Activated naive CD4-positive, alpha-beta T cell (primary cell): Measurements from ENCODE around the gene ITGB5.
"Not testable (repeated sequence)": the region's sequence is repeated elsewhere in the genome, so short reads cannot be mapped to it uniquely, and the experiment has no call there.

Experiments
- DNase-seq, 4 experiments: peaks; one replicate each; lab custom pipeline; 2025; lab: John Stamatoyannopoulos, UW

The ITGB5 gene

GRCh38 chr3:124752051-124752450 is 135.1 kb downstream of the ITGB5 start:
- no peak for DNase-seq

GRCh38 chr3:124751501-124751900 is 135.7 kb downstream of the ITGB5 start:
- DNase-seq = no peak

GRCh38 chr3:124749877-124750276 is 137.3 kb downstream of the ITGB5 start:
- DNase-seq = not testable (repeated sequence)

GRCh38 chr3:124748560-124749198 is 138.5 kb downstream of the ITGB5 start:
- DNase-seq = no peak

- DNase-seq = no peak
Observed at GRCh38 chr3:124747111-124747981, 139.8 kb downstream of the ITGB5 start.

GRCh38 chr3:124745756-124746155 is 141.4 kb downstream of the ITGB5 start:
- DNase-seq = no peak

- DNase-seq = no peak
Observed at GRCh38 chr3:124741027-124741426, 146.1 kb downstream of the ITGB5 start.

GRCh38 chr3:124731760-124732159 is 155.4 kb downstream of the ITGB5 start:
- DNase-seq = no peak

- no peak for DNase-seq
Observed at GRCh38 chr3:124730941-124731297, 156.2 kb downstream of the ITGB5 start.

GRCh38 chr3:124730129-124730940 is 156.8 kb downstream of the ITGB5 start, which contains the start of gene UMPS:
TSS of gene UMPS (plus strand) at chr3:124730452. CDS start at chr3:124730472, 20 bp downstream.
- peak; percentile 69 to 87 (median 82) for DNase-seq

- DNase-seq = no peak
Observed at GRCh38 chr3:124722589-124722988, 164.6 kb downstream of the ITGB5 start.

- no peak for DNase-seq
Observed at GRCh38 chr3:124714223-124714853, 172.8 kb downstream of the ITGB5 start.
